ENCODE measurements around the gene LMBR1L.
A peak's percentile ranks its signal among the peaks of the same experiment; 100 is the strongest.
"Not testable (repeated sequence)": the region's sequence is repeated elsewhere in the genome, so short reads cannot be mapped to it uniquely, and the experiment has no call there.

Gene LMBR1L, protein sequence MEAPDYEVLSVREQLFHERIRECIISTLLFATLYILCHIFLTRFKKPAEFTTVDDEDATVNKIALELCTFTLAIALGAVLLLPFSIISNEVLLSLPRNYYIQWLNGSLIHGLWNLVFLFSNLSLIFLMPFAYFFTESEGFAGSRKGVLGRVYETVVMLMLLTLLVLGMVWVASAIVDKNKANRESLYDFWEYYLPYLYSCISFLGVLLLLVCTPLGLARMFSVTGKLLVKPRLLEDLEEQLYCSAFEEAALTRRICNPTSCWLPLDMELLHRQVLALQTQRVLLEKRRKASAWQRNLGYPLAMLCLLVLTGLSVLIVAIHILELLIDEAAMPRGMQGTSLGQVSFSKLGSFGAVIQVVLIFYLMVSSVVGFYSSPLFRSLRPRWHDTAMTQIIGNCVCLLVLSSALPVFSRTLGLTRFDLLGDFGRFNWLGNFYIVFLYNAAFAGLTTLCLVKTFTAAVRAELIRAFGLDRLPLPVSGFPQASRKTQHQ

DNA sequence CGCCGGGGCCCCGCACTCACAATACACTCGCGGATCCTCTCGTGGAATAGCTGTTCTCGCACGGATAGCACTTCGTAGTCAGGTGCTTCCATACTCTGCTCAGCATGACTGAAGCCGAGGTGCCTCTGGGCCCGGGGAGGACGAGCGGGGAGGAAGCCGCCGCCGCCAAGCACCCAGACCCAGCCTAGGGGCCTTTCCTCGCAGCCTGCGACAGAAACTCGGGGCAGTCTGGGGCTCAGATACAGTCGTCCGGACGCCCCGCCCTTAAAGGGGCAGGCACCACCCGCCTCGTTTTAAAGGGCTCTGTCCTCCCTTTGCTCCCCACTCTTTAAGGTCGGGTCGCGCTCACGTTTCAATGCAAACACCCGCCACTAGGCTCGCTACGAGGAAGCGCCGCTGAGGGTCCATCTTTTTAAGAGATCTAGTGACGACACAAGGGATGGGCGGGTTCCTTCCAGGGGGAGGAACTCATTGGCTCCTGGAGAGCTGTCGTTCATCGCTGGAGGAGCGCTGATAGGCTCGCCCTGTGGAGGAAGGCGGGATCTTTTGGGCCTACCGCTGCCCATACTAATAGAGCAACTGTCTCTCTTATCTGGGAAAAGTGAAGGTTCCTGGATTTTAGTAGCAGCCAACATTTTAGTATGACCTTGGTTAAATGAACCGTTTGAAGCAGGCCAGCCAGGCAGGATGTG is at the start of gene LMBR1L:
LMBR1L (minus strand) TSS at position 384 of the 692 bp plus-strand sequence; CDS start at position 92, 292 bp downstream.
- peak; percentile 96 to 97 for DNase-seq (ENCODE audit: low read depth in 2 of 2)

DNA sequence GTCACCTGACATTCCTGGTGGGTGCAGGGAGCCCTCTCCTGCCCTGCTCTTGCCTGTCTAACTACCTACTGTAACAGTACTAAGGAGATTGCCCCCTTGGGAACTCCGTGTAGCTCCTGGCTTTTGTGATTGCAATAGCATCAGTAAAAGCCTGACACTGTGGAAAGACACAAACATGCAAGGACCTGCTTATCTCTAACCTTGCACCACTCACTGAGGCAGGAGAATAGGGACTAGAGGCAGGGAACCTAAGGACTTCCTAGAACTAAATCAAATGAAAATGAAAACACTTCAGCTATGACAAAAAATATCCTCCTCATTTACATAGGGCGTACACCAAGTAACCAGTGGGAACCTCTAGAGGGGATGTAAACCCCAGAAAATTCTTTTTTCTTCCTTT is 49.8 kb upstream of the LMBR1L start:
- no peak for DNase-seq (ENCODE audit: low read depth in 2 of 2)

DNA sequence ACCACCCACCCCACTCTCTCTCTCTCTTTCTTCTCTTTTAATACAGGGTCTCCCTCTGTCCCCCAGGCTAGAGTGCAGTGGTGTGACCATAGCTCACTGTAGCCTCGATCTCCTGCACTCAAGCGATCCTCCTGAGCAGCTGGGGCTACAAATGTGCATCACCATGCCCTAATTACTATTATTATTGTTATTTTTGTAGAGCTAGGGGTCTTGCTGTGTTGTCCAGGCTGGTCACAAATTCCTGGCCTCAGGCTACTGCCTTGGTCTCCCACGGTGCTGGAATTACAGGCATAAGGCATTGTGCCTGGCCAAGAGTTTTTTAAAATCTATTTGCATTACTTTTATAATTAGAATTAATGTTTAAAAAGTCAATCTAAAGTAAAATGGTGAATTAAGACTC is 43.6 kb upstream of the LMBR1L start:
- no peak for DNase-seq (ENCODE audit: low read depth in 2 of 2)

DNA sequence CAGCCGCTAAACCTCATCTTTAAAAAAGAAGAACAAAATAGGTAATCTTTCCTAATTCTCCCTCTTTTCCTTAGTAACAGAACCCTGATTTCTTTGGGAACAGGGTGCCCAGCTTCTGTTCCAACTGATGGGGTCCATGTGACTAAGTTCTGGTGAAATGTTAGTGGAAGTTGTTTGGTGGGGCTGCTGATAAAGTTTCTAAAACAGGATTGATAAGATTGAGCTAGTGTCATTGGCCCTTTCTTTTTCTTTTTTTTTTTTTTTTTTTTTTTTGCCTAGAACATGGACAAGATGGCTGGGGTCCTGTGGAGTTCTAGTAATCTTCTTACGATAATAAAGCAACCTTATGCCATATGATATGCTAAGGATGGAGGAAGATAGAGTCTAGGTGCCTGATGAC is 36.7 kb upstream of the LMBR1L start:
- no peak for DNase-seq (ENCODE audit: low read depth in 2 of 2)

DNA sequence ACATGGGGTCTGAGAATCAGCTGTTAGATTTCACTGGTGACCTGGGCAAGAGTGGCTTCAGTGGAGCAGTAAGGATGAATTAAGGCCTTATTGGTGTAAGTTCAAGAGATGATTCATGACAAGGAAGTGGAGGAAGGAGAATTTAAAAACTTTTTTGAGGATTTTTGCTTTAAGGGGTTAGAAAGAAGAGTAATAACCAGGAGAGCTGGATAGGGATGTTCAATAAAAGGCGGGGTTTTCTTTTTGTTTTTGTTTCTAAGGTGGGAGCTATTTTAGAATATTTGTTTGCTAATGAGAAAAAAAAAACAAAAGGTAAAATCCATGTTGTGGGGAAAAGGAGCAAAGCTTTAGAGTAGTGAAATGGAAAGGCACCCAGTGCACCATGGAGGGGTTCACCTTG is 35.8 kb upstream of the LMBR1L start:
- DNase-seq (ENCODE audit: low read depth in 2 of 2), result no peak

DNA sequence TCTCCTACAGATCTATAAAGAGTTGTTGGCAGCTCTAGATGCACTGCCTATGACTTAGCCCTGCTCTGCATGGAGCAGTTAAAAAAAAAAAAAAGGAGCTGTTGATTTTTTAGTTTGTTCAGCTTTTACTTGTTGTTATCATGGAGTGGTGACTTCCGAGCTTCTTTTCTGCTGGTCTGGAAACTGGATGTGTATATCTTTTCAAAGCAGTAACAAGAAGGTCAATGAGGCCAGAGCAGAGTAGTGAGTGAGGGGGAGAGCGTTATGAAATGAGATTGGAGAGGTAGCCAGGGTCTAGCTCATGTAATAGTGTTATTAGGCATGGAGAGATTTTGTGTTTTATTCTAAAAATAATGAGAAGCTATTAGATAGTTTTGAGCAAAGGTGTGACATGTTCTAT is 33.7 kb upstream of the LMBR1L start:
- DNase-seq (ENCODE audit: low read depth in 2 of 2), result no peak

DNA sequence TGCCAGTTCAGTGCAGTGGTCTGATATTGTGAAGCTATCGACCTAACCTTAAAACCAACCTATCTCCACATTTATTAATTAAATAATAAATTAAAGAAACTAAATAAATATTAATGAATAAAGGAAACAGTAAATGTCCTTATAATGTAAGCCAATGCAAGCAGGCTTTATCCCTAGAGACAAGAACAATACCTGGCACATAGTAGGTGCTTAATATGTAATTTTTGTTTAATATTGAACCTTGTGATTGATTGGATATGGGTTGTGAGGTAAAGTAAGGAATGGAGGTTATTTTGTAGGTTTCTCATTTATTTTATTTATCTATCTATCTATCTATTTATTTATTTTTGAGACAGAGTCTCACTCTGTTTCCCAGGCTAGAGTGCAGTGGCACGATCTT is 28.4 kb upstream of the LMBR1L start:
- no peak for DNase-seq (ENCODE audit: low read depth in 2 of 2)

DNA sequence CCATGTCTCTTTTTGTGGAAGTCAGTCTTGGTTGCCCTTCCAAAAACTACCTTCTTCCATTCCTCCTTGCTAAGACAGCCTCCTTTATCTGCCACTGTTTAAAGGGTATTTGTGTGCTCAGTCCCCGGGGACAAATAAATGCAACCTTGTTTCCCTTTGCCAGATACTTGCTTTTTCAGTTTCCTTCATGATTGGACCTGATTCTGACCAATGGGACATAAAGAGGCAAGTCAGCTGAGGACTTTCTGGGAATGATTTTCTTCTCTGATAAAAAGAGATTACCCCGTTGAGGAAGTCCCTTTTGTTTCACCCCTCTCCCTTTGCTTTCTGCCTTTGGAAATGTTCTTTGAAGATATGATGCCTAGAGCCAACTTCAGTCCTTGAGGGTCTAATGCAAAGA is 27.9 kb upstream of the LMBR1L start:
- DNase-seq (ENCODE audit: low read depth in 2 of 2), result no peak

DNA sequence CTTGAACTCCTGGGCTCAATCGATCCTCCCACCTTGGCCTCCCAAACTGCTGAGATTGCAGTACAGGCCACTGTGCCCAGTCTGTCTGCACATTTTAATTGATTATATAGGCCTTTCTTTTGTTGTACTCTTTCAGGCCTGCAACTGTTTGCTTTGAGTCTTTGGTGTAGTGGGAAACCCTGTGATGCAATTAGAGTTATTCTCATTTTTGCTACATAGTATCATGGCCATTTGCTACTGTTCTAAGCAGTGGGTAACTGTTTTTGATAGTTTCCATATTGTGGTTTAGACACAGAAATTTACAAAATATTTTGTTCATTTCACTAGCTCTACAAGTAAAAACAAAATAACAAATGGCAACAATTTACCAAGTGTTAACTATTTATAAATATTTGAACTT is 26.8 kb upstream of the LMBR1L start:
- no peak for DNase-seq (ENCODE audit: low read depth in 2 of 2)

DNA sequence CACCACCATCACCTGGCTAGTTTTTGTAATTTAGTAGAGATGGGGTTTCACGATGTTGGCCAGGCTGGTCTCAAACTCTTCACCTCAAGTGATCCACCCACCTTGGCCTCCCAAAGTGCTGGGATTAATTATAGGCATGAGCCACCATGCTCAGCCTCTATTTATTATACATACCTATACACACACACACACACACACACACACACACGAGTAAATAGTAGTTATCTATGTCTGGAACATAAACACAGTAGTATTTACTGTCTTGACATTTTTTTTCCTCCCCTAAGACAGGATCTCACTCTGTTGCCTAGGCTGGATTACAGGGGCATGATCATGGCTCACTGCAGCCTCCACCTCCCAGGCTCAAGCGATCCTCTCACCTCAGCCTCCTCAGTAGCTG is 26.4 kb upstream of the LMBR1L start:
- not testable (repeated sequence) for DNase-seq (ENCODE audit: low read depth in 2 of 2)

DNA sequence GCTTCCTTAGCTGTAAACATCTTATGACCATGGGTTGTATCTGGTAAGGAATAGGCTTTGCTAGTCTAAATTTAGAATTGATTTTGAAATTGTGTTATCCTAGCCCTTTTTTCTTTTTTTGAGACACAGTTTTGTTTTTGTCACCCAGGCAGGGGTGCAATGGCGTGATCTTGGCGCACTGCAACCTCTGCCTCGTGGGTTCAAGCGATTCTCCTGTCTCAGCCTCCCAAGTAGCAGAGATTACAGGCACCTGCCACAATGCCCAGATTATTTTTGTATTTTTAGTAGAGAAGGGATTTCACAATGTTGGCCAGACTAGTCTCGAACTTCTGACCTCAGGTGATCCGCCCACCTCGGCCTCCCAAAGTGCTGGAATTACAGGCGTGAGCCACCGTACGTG is 22.9 kb upstream of the LMBR1L start:
- no peak for DNase-seq (ENCODE audit: low read depth in 2 of 2)

DNA sequence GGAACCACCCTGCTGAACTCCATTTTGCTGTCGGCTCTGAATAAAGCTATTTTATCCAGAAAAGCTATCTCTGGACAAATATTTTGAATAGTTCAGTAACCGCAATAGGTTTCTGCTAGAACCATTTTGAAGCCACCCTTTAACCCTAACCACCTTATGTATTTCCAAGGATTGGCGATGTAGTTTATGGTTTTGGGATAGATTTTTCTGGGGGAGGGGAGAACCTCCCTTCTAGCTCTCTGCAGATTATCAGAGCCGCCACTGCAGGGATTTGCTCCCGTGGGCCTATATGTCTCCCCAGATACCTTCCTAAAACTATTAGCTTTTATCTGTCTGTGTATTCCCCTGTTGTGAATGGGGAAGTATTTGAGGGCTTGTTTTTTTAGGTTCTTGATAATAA is 22.4 kb upstream of the LMBR1L start:
- no peak for DNase-seq (ENCODE audit: low read depth in 2 of 2)

DNA sequence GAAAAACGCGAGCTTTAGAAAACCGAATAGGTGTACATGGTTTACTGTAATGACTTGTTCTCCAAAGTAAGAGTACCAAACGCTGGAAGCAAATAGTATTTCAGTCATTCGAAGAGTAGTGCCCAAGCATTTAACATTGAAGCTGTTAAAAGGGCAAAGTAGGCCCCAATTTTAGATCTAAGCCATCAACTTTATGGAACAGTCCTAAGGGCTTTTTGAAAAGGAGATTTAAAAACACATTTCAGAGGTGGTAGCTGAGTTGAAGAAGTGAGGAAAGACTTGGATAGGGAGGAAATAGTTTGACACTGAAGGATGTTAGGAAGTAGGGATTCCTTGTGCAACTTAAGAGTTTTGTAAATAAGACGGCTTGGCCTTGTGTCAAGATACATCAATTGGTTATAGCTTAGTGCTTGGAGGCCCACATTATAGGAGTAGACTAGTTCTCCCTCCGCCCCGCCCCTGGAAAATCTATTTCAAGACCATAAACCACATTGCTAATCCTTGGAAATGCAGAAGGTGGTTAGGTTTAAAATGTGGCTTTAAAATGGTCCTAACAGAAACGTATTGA is 21.3 kb upstream of the LMBR1L start:
- peak in 1 of 2 experiments; percentile 39 for DNase-seq (ENCODE audit: low read depth in 2 of 2)

DNA sequence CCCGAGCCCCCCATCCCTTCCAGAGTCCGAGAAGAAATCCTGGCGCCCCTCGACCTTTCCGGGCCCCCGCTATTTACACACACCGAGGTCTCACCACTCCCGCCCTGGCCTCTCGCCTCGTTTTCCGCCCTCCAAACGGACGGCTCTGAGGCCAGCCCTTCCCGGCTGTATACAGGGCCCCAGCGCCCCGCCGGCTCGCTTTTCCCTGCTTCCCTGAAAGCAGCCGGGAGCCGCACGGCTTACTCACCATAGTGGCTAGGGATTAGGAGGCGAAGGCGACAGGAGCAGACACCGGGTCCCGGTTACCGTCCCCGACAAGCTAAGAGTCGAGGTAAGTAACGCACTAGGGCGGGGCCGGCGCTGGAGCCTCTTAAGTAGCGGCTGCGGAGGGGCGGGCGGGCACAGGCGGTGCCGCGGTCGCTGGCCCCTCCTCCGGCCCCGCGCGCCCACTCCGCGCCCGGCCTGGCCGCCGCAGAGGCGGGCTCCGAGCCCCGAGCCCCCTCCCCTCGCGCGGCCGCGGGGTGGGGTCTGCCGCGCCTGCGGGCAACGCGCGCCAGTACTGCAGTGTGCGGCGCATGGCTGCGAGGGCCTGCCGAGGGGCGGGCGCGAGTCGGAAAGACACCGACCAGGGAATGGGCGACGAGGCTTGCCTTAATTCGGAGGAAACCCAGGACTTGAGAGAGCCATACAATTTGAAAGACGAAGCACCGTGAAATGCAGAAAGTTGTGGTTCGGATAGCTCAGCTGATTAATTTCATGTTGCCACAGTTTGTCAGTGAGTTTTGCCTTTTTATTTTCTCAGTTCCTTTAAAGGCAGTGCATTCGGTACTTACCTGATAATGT is 20.6 kb upstream of the LMBR1L start, which contains the start of gene TUBA1B:
TUBA1B (minus strand) TSS at position 345 of the 843 bp plus-strand sequence; CDS start at position 250, 95 bp downstream.
- DNase-seq (ENCODE audit: low read depth in 2 of 2), result peak; percentile 75 to 78

DNA sequence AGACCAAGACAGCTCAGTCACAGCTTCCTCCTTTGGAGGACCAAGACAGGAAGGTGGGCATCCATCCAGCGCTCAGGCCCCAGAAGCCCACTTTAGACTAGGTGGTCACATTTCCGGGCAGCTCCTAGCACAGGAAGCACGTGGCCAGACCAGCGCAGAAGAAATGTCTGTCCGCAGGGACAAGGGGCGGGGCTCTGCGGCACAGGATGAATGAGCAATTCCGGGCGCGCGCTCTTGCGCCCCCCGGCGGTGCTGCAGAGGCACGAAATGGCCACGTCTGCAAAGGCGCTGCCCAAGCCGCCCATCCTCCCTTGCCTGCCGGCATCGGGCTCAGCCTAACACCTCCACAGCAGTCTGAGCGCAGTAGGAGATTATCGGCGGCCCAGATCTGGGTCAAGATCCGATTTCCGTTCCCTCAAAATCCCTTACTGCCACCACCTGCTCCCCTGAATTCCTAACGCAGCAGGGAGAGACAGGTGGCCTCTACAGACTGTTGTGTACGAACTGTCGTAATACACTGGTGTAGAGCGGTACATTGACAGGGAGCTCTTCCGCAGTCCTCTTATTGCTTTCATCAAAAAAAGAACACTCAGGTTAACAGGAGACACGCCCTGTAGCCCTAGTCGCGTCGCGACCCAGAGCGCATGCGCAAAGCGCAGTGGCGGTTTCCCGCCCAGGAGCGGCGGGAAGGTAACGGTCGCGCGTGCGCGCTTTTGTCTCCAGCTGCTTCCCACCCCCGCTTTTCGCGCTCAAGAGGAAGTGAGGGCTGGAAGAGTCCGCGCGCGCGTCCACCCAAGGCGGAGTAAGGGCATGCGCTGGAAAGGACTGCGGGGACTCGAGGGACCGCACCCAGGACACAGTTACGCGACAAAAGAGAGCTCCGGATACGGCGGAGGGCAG is 19.8 kb upstream of the LMBR1L start:
- peak; percentile 76 to 79 for DNase-seq (ENCODE audit: low read depth in 2 of 2)

DNA sequence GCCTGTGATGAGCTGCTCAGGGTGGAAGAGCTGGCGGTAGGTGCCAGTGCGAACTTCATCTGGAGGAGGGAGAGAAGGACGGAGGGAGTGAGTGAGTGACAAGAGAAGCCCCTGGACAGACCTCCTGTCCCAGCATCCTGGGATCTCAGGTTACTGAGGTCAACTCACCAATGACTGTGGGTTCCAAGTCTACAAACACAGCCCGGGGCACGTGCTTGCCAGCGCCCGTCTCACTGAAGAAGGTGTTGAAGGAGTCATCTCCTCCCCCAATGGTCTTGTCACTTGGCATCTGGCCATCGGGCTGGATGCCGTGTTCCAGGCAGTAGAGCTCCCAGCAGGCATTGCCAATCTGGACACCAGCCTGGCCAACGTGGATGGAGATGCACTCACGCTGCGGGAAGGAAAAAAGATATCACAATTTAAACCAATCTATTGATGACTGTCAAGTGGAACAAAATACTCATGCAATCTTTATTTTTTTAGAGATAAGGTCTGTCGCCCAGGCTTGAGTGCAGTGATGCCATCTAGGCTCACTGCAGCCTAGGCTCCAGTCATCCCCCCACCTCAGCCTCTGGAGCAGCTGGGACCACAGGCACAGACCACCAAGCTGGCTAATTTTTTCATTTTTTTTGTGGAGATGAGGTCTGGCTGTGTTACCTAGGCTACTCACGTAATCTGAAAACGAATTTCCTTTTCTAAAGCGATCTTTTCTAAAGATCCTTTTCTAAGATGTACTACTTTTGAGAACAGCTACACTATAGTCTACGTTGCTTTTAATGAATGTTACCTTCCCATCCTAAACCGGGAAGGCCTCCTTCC is 18.9 kb upstream of the LMBR1L start:
- DNase-seq (ENCODE audit: low read depth in 2 of 2), result no peak

DNA sequence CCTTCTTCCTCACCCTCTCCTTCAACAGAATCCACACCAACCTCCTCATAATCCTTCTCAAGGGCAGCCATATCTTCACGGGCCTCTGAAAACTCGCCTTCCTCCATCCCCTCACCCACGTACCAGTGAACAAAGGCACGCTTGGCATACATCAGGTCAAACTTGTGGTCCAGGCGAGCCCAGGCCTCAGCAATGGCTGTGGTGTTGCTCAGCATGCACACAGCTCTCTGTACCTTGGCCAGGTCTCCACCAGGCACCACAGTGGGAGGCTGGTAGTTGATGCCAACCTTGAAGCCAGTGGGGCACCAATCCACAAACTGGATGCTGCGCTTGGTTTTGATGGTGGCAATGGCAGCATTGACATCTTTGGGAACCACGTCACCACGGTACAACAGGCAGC is 17.3 kb upstream of the LMBR1L start:
- not testable (repeated sequence) for DNase-seq (ENCODE audit: low read depth in 2 of 2)

DNA sequence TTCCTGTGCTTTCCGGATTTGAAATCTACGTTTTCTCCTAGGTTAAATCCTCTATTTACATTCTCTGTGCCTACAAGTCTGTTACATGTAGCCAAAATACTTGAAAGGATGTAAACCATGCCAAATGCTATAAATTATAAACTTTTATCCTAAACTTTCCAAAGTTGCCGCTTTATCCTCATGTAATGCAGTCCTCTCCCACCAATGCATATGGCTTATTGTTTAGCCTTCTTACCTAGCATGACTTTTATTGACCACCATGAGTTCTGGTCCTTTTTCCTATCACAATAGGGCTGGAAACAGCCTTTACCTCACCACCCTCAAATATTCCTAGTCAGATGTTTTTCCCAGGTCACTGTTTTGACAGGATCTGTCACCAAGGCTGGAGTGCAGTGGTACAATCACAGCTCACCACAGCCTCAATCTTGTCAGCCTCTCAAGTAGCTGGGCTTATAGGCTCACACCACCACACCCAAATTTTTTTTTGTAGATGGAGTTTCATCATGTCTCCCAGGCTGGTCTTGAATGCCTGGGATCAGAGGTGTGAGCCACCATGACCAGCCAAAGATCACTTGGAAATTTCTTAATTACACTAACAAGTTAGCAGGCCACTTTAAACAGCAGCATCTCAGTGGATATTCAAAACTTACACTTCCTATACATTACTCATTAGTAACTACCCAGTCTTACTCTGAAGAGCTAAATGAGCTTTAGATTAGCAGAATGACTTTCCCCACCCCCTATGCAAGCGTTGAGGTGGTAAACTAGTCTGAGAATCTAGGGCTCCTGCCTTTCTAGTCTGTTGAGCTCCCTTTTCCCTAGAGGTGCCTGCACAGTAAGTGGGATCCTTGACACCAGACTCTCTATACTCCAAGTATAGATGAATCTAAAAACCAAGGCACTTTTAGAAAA is 16.5 kb upstream of the LMBR1L start:
- no peak for DNase-seq (ENCODE audit: low read depth in 2 of 2)
